GM21723 (cell line): Measurements from ENCODE around the gene MKNK2.

Experiments used
- ATAC-seq: cut with Tn5 transposase; IDR thresholded peaks from one replicate; pipeline ENCODE4 v1.9.1; 2021; ENCODE audit warnings: mild to moderate bottlenecking, moderate library complexity; ENCODE audit not compliant: unreplicated experiment

MKNK2 gene

GRCh38 chr19:2058570-2059421 lies 7.8 kb upstream of the MKNK2 start:
- ATAC-seq = no peak

- no peak for ATAC-seq
Measured at GRCh38 chr19:2057484-2058469, 6.7 kb upstream of the MKNK2 start.

DNA sequence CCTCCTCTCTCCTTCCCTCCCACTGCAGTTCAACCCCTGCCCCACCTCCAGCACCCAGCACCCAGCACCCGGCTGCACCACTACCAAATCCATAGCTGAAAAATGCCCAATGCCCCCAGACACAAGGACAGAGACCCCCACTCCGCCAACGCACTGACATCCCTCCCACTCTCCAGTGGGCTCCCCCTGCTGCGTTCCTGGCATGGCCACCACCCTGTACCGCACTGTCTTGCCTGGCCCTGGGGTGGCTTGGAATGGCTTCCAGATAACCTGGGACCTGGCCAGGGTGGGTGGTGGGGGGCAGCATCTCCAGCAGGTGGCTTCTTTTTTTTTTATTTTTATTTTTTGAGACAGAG lies 5.8 kb upstream of the MKNK2 start:
- no peak for ATAC-seq

DNA sequence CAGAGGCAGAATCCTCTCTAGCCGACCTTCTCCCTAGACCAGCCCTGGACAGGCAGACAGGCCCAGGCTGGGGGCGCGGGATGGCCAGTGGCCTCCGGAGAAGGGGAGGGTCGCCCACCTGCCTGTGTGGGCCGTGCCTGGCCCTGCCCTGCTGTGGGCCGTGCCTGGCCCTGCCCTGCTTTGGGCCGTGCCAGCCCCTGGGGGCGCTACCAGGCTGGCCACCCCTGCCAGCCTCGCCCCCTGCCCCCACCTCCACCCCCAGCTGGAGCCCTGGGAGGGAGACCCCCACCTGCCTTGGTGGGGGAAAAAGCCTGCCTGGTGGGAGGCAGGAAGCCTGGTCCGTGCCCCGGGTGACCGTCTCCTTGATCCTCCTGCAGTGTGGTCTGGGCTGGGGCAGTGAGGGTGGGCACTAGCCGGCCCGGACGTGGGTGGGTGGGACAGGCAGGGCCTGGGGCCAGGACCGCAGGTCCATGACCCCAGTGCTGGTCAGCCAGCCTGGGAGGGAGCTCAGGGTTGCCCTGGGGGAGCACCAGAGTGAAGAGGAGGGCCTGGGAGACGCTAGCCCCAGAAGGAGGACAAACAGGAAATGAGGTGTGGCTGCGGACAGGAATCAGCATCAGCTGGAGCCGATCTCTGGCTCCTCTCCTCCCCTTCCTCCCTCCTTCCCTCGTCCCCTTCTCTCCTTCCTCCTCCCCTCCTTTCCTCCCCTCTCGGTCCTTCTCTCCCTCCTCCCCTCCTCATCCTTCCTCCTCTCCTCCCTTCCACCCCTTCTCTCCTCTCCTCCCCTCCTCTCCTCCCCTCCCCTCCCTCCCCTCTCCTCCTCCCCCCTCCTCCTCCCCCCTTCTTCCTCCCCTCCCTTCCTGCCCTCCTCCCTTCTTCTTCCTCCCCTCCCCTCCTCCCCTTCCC lies 5.1 kb upstream of the MKNK2 start:
- ATAC-seq = no peak

- ATAC-seq = no peak
Measured at GRCh38 chr19:2054763-2055162, 3.7 kb upstream of the MKNK2 start.

- ATAC-seq = no peak
Measured at GRCh38 chr19:2053601-2054389, 2.8 kb upstream of the MKNK2 start.

- ATAC-seq = peak; percentile 2
Measured at GRCh38 chr19:2051773-2052704, 995 bp upstream of the MKNK2 start.

- ATAC-seq = peak; percentile 8
Measured at GRCh38 chr19:2050349-2050990, 574 bp downstream of the MKNK2 start.

DNA sequence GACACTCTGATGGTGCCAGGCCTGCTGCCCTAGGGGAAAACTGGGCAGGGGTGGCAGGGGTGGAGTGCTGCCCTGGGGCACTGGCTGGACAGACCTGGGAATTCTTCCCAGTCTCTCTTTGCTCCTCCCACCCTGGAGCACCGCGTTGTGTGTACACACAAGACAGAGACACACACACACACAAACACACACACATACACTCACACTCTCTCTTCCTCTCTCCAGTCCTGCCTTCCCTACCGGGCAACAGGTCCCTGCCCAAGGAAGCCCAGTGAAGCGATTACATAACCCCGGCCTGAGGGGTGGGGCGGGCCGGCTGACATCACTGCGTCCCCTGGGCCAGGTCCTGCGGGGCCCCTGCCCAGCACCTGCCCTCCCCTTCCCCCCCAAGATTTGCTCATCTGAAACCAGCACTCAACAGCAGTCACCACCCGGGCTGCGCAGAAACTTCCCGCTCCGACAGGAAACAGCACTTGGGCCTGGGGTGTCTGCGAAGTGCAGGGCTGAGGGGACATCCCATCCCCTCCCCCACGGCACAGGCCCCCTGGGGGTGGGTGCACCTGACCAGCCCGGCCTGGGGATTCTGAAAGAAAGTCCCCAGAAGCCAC lies 1.2 kb downstream of the MKNK2 start:
- ATAC-seq = no peak

- ATAC-seq = no peak
Measured at GRCh38 chr19:2048959-2049740, 1.9 kb downstream of the MKNK2 start.

GRCh38 chr19:2048104-2048958 lies 2.7 kb downstream of the MKNK2 start:
- ATAC-seq = no peak

GRCh38 chr19:2047449-2048103 lies 3.5 kb downstream of the MKNK2 start:
- ATAC-seq = no peak

GRCh38 chr19:2047076-2047448 lies 4.0 kb downstream of the MKNK2 start:
- no peak for ATAC-seq

DNA sequence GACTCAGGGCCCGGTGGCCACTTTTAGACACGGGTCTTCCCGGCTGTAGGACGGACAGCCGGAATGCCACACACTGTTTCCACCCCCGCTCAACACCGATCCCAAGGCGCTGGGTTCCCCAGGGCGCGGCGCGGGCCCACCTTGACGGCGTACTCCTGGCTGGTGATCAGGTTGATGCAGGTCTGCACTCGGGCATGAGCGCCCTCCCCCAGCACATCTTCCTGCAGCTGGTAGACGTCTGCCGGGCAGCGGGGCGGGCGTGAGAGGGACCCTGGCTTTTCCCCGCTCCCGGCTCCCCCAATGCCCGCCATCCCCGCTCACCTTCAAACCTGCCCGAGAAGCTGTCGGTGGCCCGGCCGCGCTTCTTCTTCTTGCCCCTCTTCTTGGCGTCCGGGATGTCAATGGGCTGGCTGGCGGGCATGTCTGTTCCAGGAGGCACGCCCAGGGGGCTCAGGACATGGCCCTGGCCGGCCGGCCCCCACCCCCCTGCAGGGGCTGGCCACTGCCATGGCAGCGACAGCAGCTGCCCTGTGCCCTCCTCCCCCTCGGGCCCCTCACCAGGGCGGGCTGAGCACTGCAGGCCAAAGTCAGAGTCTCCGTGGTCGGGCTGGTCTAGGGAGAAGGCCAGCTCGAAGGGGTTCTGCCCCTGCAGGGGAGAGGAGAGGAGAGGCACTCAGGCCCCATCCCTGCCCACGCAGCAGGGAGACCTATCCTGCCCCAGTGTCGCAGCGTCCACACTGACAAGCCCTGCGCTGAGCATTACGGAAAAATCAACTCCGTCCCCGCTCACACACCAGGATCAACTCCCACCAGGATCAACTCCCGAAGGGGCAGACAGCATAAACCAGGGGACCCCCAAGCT lies 4.8 kb downstream of the MKNK2 start:
- ATAC-seq = no peak

DNA sequence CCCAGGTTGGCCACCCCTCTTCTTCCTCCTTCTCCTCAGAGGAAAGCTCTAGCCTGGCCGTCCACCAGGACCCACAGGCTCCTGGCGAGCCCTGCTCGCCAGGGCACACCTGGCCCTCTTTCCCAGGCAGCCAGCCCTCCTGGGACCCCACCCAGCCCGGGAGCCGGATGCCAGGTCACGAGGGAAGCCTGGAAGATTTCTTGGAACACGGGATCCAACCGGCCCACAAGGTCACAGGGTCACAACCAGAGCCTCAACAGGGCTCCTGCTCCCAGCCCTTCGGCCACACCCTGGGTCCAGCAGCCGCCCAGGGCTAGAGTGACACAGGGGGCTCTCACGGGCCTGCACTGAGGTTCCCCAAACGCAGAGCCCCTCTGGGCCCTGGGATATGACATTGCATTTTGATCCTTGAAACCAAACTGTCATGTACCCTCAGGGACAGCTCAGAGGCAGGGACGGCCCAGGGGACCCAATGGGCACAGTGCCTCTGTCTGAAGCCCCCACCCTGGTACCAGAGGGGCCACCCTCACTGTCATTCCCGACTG lies 5.5 kb downstream of the MKNK2 start:
- no peak for ATAC-seq
